Thymus (tissue), 11 donors: ENCODE results near the gene OR56A3. TPM values are rescaled to one million over a fixed set of nuclear protein-coding genes. Genes with fewer than 3 reads are reported as not detected.

Experiments used
- DNase-seq, 9 donors: peaks; one replicate each; pipeline ENCODE4 v3.0.0-alpha.2; 2013; ENCODE audit warnings: low spot score in 9 of 9, low read depth in 6 of 9, missing footprints in 1 of 9
- H3K27ac ChIP-seq, 2 donors: one replicate each; pipeline ENCODE4 v1.5.1; 2013; ENCODE audit warnings: control low read depth in 1 of 2, low read depth in 1 of 2, low read length in 1 of 2, mild to moderate bottlenecking in 1 of 2, moderate library complexity in 1 of 2
- H3K27me3 ChIP-seq, 2 donors: one replicate each; pipeline ENCODE4 v1.5.1; 2013; ENCODE audit warnings: low read length in 1 of 2; ENCODE audit not compliant: control insufficient read depth in 2 of 2, insufficient read depth in 1 of 2
- H3K36me3 ChIP-seq, 2 donors: one replicate each; pipeline ENCODE4 v1.5.1; 2013; ENCODE audit warnings: low read length in 1 of 2, mild to moderate bottlenecking in 1 of 2, moderate library complexity in 1 of 2; ENCODE audit not compliant: control insufficient read depth in 2 of 2, insufficient read depth in 2 of 2
- H3K4me1 ChIP-seq, 2 donors: one replicate each; pipeline ENCODE4 v1.5.1; 2013; ENCODE audit warnings: low read length in 2 of 2; ENCODE audit not compliant: control insufficient read depth in 2 of 2, insufficient read depth in 2 of 2
- H3K4me3 ChIP-seq, 2 donors: one replicate each; pipeline ENCODE4 v1.5.1; 2013; ENCODE audit warnings: low read length in 2 of 2, control low read depth in 1 of 2, mild to moderate bottlenecking in 1 of 2
- H3K9me3 ChIP-seq, 2 donors: one replicate each; pipeline ENCODE4 v1.5.1; 2013; ENCODE audit warnings: low read length in 1 of 2, mild to moderate bottlenecking in 1 of 2; ENCODE audit not compliant: control insufficient read depth in 2 of 2, insufficient read depth in 1 of 2
- WGBS: extraction: QIAGEN DNeasy Blood & Tissue Kit; methylation state at CpG from one replicate; pipeline ENCODE4 v1.1.7; 2013; 5-methylcytosine and 5-hydroxymethylcytosine counted together
- polyA plus RNA-seq: library from polyadenylated mRNA; stranded (reverse); fragments of 200-250 nt; gene quantifications from one replicate; pipeline ENCODE4 v1.2.3, GENCODE V29; 2013
- total RNA-seq: library from RNA; stranded (reverse); fragments of 120-200 nt; gene quantifications from one replicate; pipeline ENCODE4 v1.2.4, GENCODE V29; 2013
- donor health status: healthy.

Gene OR56A3
- total and polyA plus RNA-seq, 2 donors, result not detected

DNA sequence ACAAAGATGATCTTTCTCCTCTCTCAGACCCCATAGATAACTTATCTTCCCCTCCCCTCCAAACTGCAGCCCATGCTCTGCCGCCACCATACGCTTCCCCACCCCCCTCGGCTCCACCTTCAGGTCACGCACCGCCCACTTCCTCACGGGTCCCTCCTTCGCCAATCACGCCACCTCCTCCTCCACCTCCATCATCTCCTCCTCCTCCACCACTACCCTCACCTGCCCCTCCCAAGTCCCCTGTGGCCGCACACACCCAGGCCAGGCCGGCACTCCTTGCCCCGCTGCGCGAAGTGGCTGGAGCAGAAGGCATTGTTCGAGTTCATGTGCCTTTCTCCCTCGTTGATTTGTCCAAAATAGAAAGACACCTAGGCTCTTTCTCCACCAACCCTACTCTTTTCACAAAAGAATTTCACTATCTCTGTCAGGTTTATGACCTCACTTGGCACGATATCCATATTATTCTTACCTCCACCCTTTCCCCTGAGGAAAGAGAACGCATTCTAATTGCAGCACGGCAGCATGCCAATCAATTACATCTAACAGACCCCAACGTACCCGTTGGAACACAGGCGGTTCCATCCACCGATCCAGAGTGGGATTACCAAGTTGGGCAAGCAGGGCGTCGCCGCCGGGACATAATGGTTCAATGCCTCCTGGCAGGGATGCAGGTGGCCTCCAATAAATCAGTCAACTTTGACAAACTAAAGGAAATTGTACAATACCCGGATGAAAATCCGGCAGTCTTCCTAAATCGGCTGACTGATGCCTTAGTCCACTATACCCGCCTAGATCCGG is 12.3 kb upstream of the OR56A3 start:
- H3K4me3 ChIP-seq, result no peak overlapping the region
- H3K9me3 ChIP-seq, result peaks cover 4 to 50% of the 10 kb centered on the region in 2 donors
- H3K36me3 ChIP-seq, result no peaks in the 10 kb centered on the region
- no peaks in the 10 kb centered on the region for H3K4me1 ChIP-seq
- H3K27ac ChIP-seq, result no peak overlapping the region
- no peaks in the 10 kb centered on the region for H3K27me3 ChIP-seq
- no peak for DNase-seq
- 95% methylated on average over 31 of the region's 31 CpGs for WGBS

DNA sequence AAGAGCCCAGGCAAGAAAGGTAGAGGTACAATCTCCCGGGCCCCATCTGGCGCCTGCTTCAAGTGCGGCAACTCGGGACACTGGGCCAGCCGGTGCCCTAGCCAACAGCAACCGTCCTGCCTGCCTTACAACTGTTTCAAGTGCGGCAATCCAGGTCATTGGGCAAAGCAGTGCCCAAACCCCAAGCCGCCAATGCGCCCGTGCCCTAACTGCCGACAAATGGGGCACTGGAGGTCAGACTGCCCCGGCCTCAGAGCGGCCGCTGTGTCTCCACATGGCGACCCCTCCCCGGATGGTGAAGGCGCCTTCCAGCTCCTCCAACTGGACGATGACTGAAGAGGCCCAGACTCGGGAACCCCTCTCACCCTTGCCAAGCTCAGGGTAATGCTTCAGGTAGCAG is 11.4 kb upstream of the OR56A3 start:
- Histone ChIP-seq H3K4me3 (no peak overlapping the region), H3K36me3 (no peaks in the 10 kb centered on the region), H3K27me3 (no peaks in the 10 kb centered on the region), H3K9me3 (peaks cover 4 to 54% of the 10 kb centered on the region in 2 donors), H3K4me1 (no peaks in the 10 kb centered on the region), H3K27ac (no peak overlapping the region)
- WGBS, result 93% methylated on average over 19 of the region's 19 CpGs
- no peak for DNase-seq

DNA sequence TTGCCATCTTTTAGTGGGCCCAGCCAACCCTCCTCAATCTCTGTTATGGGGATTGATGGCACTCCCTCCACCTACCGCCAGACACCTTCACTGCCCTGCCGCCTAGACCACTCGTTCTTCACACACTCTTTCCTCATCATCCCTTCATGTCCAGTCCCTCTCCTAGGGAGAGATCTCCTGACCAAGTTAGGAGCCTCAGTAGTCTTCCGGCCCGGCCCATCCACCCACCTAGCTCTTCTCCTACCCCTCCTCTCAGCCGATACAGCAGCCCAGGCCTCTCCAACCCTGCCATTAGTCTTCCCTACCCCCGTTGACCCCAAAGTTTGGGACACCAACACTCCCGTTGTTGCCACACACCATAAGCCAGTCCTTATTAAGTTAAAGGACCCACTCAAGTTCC is 11.0 kb upstream of the OR56A3 start:
- H3K27ac ChIP-seq, result no peak overlapping the region
- peaks cover 4 to 57% of the 10 kb centered on the region in 2 donors for H3K9me3 ChIP-seq
- WGBS, result 96% methylated on average over 8 of the region's 8 CpGs
- H3K4me3 ChIP-seq, result no peak overlapping the region
- no peaks in the 10 kb centered on the region for H3K4me1 ChIP-seq
- no peak for DNase-seq
- no peaks in the 10 kb centered on the region for H3K36me3 ChIP-seq
- H3K27me3 ChIP-seq, result no peaks in the 10 kb centered on the region

DNA sequence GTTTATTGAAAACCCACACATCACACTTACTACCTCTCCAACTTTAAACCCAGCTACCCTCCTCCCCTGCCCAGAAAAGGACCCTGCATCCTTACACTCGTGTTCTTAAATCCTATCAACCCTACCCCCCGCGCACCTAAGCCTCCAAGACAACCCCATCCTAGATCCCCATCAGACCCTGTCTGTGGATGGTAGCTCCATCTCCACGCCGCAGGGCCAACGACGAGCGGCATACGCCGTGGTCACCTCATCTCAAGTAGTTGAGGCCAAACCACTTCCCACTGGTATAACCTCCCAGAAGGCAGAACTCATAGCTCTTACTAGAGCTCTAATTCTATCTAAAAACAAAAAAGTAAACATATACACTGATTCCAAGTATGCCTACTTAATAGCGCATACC is 9.4 kb upstream of the OR56A3 start:
- H3K27ac ChIP-seq, result no peak overlapping the region
- 97% methylated on average over 11 of the region's 11 CpGs for WGBS
- H3K9me3 ChIP-seq, result peaks cover 4 to 63% of the 10 kb centered on the region in 2 donors
- no peak overlapping the region for H3K4me3 ChIP-seq
- H3K4me1 ChIP-seq, result no peaks in the 10 kb centered on the region
- H3K36me3 ChIP-seq, result no peaks in the 10 kb centered on the region
- H3K27me3 ChIP-seq, result no peaks in the 10 kb centered on the region
- DNase-seq, result no peak

DNA sequence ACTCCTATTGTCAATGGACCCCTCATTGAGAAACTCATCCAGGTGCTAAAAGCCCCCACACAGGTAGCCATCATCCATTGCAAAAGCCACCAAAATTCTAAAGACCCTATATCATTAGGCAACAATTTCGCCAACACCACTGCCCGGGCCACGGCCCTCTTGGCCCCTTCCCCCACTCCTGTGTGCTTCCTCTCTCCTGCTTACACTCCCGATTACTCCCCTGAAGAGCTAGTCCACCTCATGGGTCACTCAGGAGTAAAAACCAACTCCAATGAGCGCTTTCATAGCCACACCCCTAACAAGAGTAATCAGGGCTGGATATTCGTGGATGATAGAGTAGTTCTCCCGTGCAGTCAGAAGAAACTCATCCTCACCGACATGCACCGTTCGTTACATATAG is 8.9 kb upstream of the OR56A3 start:
- H3K9me3 ChIP-seq, result peaks cover 7 to 61% of the 10 kb centered on the region in 2 donors
- no peak for DNase-seq
- H3K36me3 ChIP-seq, result no peaks in the 10 kb centered on the region
- 96% methylated on average over 10 of the region's 10 CpGs for WGBS
- no peaks in the 10 kb centered on the region for H3K4me1 ChIP-seq
- H3K27me3 ChIP-seq, result no peaks in the 10 kb centered on the region
- H3K4me3 ChIP-seq, result no peak overlapping the region
- H3K27ac ChIP-seq, result no peak overlapping the region

DNA sequence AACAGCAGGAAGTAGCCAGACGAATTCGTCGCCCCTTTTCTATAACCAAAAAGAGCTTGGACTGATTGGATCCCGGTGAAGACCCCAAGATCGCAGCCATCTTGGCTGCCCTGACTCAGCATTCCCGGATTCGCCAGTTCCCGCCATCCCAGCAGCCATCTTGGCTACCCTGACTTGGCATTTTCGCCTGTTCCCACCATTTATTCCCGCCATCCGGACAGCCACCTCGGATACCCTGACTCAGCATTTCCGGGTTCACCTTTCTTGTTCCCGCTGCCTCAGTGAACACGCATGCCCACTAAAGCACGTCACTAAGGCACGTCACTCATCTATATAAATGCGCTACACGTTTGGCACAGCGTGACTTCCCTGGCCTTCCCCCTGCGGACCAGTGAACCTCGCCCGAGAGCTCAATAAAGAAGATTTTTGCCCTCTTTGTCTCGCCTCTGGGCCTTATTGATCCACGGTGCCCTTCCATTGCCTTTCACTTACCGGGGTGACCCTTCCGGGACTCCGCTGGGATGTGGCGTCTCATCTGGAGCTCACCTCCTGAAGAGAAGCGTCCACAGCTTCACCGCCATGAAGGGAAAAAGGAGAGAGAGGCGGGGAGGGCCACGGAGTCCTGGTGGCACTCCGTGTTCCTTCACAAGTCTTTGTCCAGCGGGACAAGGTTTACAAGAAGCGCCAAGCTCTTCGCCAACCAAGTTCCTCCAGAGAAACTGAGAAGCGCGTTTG is 4.0 kb upstream of the OR56A3 start:
- Histone ChIP-seq H3K36me3 (no peaks in the 10 kb centered on the region), H3K4me1 (no peaks in the 10 kb centered on the region), H3K4me3 (no peak overlapping the region), H3K27me3 (no peaks in the 10 kb centered on the region), H3K9me3 (peaks cover 2 to 23% of the 10 kb centered on the region in 2 donors), H3K27ac (no peak overlapping the region)
- DNase-seq, result no peak
- 89% methylated on average over 39 of the region's 39 CpGs for WGBS

DNA sequence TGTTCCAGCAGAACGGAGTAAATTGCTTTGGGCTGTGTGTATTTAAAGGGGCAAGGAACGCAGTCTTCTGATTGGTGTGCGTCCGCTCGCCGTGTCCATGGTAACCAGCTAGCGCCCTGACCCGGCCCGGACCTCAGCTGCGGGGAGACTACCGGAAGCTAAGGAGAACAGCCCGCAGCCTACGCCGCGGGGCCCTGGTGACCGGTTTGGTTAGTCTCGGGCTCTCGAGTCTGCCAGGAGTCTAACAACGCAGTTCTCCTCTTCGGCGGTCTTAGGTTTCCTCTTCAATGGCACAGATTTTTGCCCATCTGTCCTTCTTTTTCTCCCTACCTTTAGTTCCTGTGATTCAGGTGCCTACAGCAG is 3.5 kb upstream of the OR56A3 start:
- H3K4me1 ChIP-seq, result no peaks in the 10 kb centered on the region
- H3K9me3 ChIP-seq, result peaks cover 2 to 18% of the 10 kb centered on the region in 2 donors
- no peak for DNase-seq
- H3K4me3 ChIP-seq, result no peak overlapping the region
- no peaks in the 10 kb centered on the region for H3K36me3 ChIP-seq
- no peak overlapping the region for H3K27ac ChIP-seq
- WGBS, result 77% methylated on average over 21 of the region's 21 CpGs
- H3K27me3 ChIP-seq, result no peaks in the 10 kb centered on the region

DNA sequence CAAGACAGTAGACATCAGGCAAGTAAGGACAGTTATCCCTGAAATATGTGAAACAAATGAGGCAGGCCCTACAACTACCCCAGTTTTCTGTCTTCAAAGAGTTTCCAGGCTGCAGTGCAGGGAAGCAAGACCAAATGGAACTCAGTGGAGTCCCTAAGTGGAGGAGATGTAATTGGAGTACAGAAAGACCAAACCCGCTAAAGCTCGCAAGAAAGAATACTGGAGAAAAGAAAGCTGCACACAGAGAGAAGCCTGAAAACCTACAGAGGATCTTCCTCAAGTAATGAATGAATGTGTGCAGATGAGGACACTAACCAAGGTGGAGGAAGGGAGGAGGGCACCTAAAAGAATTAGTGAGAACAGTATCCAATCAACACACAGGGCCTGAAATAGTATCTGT is 1.3 kb upstream of the OR56A3 start:
- no peak for DNase-seq
- no peak overlapping the region for H3K4me3 ChIP-seq
- H3K36me3 ChIP-seq, result no peaks in the 10 kb centered on the region
- no peak overlapping the region for H3K27ac ChIP-seq
- H3K27me3 ChIP-seq, result no peaks in the 10 kb centered on the region
- peaks cover 2 to 14% of the 10 kb centered on the region in 2 donors for H3K9me3 ChIP-seq
- H3K4me1 ChIP-seq, result no peaks in the 10 kb centered on the region
- WGBS, result 99% methylated on average over 2 of the region's 2 CpGs

DNA sequence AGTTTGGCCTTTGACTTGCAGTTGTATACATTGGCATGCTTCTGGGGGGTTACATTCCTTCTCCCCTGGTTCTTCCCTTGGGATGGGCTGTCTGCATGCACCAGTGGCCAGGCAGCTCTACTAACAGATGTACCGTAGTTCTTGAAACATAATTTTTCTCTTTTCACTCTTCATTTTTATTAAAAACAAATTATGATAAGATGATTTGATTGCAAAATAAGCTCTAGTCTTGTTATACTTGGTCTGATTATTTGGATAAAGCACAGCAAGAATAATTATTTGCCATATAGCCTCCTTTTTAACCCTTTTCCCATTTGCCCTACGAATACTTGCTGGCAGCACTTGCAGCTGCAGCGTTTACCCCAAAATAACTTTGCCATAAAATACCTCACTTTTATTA is 13.5 kb downstream of the OR56A3 start:
- Histone ChIP-seq H3K27ac (no peak overlapping the region), H3K4me1 (no peaks in the 10 kb centered on the region), H3K36me3 (no peaks in the 10 kb centered on the region), H3K27me3 (no peaks in the 10 kb centered on the region), H3K9me3 (no peaks in the 10 kb centered on the region), H3K4me3 (no peak overlapping the region)
- WGBS, result 94% methylated on average over 3 of the region's 3 CpGs
- DNase-seq, result no peak
